ENCODE results near the gene NUDT16L1. TPM values are rescaled to one million over a fixed set of nuclear protein-coding genes. Genes with fewer than 3 reads are reported as not detected.

The NUDT16L1 gene
- total and polyA plus RNA-seq, 2 of the 13 experiments (the other 11 are each of a cell fraction or from before 2014, with no cell fraction given) = 28.0 to 40.5 TPM

DNA sequence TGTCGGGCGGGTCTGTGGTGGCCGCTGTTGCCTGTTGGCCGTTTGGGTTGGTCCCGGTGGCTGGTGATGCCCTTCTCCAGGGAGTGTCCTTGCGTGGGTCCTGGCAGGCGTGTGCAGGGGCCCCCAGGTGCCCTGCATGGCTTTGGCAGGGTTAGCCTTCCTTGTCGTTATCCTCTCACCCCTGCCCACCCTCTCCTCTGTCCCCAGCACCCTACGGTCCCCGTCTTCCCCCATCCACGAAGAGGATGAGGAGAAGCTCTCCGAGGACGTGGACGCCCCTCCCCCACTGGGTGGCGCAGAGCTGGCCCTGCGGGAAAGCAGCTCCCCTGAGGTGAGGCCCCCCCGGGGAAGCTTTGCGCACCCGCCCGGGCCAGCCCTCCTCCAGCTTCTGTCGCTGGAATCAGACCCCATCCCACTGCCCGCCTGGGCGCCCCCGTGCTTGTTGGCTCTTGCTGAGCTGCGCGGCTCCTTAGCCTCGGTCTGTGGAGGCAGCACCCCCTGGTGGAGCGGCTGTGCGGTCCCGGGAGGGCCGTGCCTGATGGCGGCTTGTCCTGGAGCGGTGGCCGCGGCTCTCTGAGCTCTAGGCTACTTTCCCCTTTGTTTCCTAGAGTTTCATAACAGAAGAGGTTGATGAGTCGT is 10.6 kb upstream of the NUDT16L1 start (continued):
- TF ChIP-seq THAP11 (CRISPR knock-in tag; IDR thresholded peaks at IDR 0.05) (peak; percentile 46; the same call in 1 of the 2 replicates), SOX5 (CRISPR knock-in tag; IDR thresholded peaks at IDR 0.05; ENCODE audit: borderline replicate concordance) (0 out of 2 replicates have a peak, but pooled peaks have one; percentile 29), HHEX (CRISPR knock-in tag; IDR thresholded peaks at IDR 0.05) (no peak), STAG1 (CRISPR knock-in tag; IDR thresholded peaks at IDR 0.05) (peak; percentile 68), ZNF34 (CRISPR knock-in tag; IDR thresholded peaks at IDR 0.05; ENCODE audit: borderline replicate concordance) (no peak)

DNA sequence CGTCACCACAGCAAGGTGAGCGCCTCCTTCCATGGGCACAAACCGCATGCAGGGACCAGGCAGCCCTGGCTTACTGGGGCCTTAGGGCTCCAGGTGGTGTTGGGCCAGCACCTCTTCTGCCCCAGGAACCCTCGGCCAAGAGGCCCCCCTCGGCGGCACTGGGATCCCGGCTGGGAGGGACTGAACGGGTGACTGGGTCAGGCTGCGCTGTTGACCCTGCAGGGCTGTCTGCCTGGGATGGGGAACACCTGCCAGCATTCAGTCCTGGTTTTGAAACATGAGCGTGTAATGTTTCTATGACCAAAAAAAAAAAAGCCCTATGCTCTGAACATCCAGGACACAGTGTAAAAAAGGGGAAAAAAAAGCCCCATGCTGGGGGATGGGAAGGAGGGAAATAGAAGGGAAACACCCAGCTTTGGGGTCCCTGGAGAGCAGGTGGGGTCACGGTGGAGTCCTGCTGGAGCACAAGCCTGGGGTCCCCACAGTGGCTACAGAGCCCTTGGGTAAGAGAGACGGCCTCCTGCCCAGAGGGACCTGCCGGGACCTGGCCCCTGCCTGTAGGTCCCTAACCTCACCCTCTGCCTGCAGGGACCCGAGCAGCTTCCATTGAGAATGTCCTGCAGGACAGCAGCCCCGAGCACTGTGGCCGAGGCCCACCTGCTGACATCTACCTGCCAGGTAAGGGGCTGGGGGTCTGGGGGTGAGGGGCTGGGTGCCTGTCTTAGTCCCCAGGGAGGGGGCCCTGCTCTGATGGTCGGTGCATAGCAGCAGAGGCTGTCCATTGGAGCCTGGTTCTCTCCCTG is 9.9 kb upstream of the NUDT16L1 start:
- 95% methylated on average over 11 of the region's 17 CpGs for WGBS (ENCODE audit: low lambda C conversion rate)
- H3K9ac ChIP-seq (ENCODE audit: insufficient read depth, low read depth, low read length) = no peak overlapping the region
- H3K4me1 ChIP-seq (ENCODE audit: insufficient read depth, low read length) = peaks cover 9% of the 10 kb centered on the region
- in situ Hi-C loops (cut with HindIII; ENCODE audit: extremely low pct_ligation_motif_present, low pct_unique_long_range_greater_than_20kb) (no loop called here), intact Hi-C loops (cut with micrococcal nuclease; ENCODE audit: unreplicated experiment) (no loop called here)
- H3K36me3 ChIP-seq (replicated peaks in 1 of 2; ENCODE audit: control insufficient read depth in 1 of 2, insufficient read depth in 2 of 2, low read length in 2 of 2) = peaks cover 30 to 67% of the 10 kb centered on the region in 2 experiments; a peak in 4 of 5 replicates
- peak overlapping the region; percentile 52 for H3K27ac ChIP-seq (ENCODE audit: extremely low read length, insufficient read depth, low read length)
- H3K4me2 ChIP-seq (ENCODE audit: low read depth, low read length) = no peak overlapping the region
- H4K20me1 ChIP-seq (ENCODE audit: insufficient read depth, low read length) = no peaks in the 10 kb centered on the region
- H3K9me3 ChIP-seq (ENCODE audit: low read length) = no peaks in the 10 kb centered on the region
- DNase-seq (ENCODE audit: low spot score) = no peak
- H2AFZ ChIP-seq (ENCODE audit: low read length) = no peak overlapping the region
- CTCF ChIA-PET (ENCODE audit: low intra/inter-chr PET ratio, low total read pairs) = no interaction called here
- no peak for ATAC-seq
- H3K79me2 ChIP-seq (ENCODE audit: insufficient read depth, low read length) = no peaks in the 10 kb centered on the region
- no peak overlapping the region for H3K4me3 ChIP-seq (replicated peaks in 1 of 3; ENCODE audit: insufficient read depth in 1 of 3, low read depth in 2 of 3, low read length in 3 of 3)
- no peaks in the 10 kb centered on the region for H3K27me3 ChIP-seq (ENCODE audit: control insufficient read depth in 1 of 2, insufficient read depth in 2 of 2, low read length in 2 of 2)
- no peak for FAIRE-seq
- POLR2A ChIA-PET = interaction anchor here (0.9 to 1.2 kb wide), 2 partner anchors 20 to 59 kb away, joined by 3 to 5 read pairs; no protein-coding TSS in a partner anchor
- no TSS peak for BruUV-seq (replicated peaks)
- TF ChIP-seq STAG1 (CRISPR knock-in tag; IDR thresholded peaks at IDR 0.05) = no peak
- 0 out of 2 replicates have a peak, but pooled peaks have one; percentile 3 for TF ChIP-seq GABPB1 (CRISPR knock-in tag; IDR thresholded peaks at IDR 0.05)
- TF ChIP-seq, protein P1, sequence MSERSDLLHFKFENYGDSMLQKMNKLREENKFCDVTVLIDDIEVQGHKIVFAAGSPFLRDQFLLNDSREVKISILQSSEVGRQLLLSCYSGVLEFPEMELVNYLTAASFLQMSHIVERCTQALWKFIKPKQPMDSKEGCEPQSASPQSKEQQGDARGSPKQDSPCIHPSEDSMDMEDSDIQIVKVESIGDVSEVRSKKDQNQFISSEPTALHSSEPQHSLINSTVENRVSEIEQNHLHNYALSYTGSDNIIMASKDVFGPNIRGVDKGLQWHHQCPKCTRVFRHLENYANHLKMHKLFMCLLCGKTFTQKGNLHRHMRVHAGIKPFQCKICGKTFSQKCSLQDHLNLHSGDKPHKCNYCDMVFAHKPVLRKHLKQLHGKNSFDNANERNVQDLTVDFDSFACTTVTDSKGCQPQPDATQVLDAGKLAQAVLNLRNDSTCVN (CRISPR knock-in tag; IDR thresholded peaks at IDR 0.05; ENCODE audit: borderline replicate concordance) = 0 out of 2 replicates have a peak, but pooled peaks have one; percentile 9
- peak; percentile 3; the same call in 1 of the 2 replicates for TF ChIP-seq ZBTB4 (CRISPR knock-in tag; IDR thresholded peaks at IDR 0.05; ENCODE audit: borderline replicate concordance)
- no peak for TF ChIP-seq HOXA3 (CRISPR knock-in tag; IDR thresholded peaks at IDR 0.05)
- no peak for TF ChIP-seq SKI (IDR thresholded peaks at IDR 0.05; ENCODE audit: partially characterized antibody)
- TF ChIP-seq SRF (IDR thresholded peaks at IDR 0.05; ENCODE audit: low read depth, low read length) = no peak
- no peak for TF ChIP-seq ZNF18 (CRISPR knock-in tag; IDR thresholded peaks at IDR 0.05; ENCODE audit: insufficient replicate concordance)
- TF ChIP-seq TCF7 (IDR thresholded peaks at IDR 0.05; ENCODE audit: low read depth) = no peak
- TF ChIP-seq SIX4 (CRISPR knock-in tag; IDR thresholded peaks at IDR 0.05) = no peak
- no peak for TF ChIP-seq TBX3 (IDR thresholded peaks at IDR 0.05; ENCODE audit: borderline replicate concordance)
- TF ChIP-seq KLF16 (CRISPR knock-in tag; IDR thresholded peaks at IDR 0.05) = no peak

Data from HepG2 (cell line).